HEK293 (cell line): Measurements from ENCODE around the gene PARD6B.
"Not testable (repeated sequence)": the region's sequence is repeated elsewhere in the genome, so short reads cannot be mapped to it uniquely, and the experiment has no call there.

ENCODE experiments used
- CTCF ChIP-seq: fragments of 450-650 bp; formaldehyde crosslinking; IDR thresholded peaks from 2 replicates; pipeline ENCODE4 v1.5.1; 2016; ENCODE audit warnings: missing biosample characterization, missing genetic modification characterization
- ZNF140 ChIP-seq: fragments of 450-650 bp; formaldehyde crosslinking; IDR thresholded peaks from 2 replicates; pipeline ENCODE4 v1.5.1; 2016; ENCODE audit warnings: missing biosample characterization, missing genetic modification characterization
- ZNF324 ChIP-seq: fragments of 450-650 bp; formaldehyde crosslinking; IDR thresholded peaks from 2 replicates; pipeline ENCODE4 v1.5.1; 2016; ENCODE audit warnings: missing biosample characterization, missing genetic modification characterization
- ZNF549 ChIP-seq: fragments of 450-650 bp; IDR thresholded peaks from 2 replicates; pipeline ENCODE4 v1.5.1; 2018; ENCODE audit warnings: missing biosample characterization, missing genetic modification characterization, mild to moderate bottlenecking, inconsistent platforms, moderate library complexity
- ZNF558 ChIP-seq: fragments of 450-650 bp; formaldehyde crosslinking; IDR thresholded peaks from 2 replicates; pipeline ENCODE4 v1.5.1; 2016; ENCODE audit warnings: missing biosample characterization, missing genetic modification characterization
- ZNF776 ChIP-seq: fragments of 450-650 bp; formaldehyde crosslinking; IDR thresholded peaks from 2 replicates; pipeline ENCODE4 v1.5.0; 2017; ENCODE audit warnings: missing biosample characterization, missing genetic modification characterization, borderline replicate concordance
- ZSCAN18 ChIP-seq: fragments of 450-650 bp; formaldehyde crosslinking; IDR thresholded peaks from 2 replicates; pipeline ENCODE4 v1.5.1; 2016; ENCODE audit warnings: missing biosample characterization, missing genetic modification characterization
- ZSCAN30 ChIP-seq: fragments of 450-650 bp; IDR thresholded peaks from 2 replicates; pipeline ENCODE4 v1.5.1; 2018; ENCODE audit warnings: missing biosample characterization, mild to moderate bottlenecking, missing genetic modification characterization, moderate library complexity

- TF ChIP-seq ZSCAN18; ZNF558 (tag by site-specific recombination); CTCF; ZNF324; ZNF140 (tag by site-specific recombination); ZSCAN30 (tag by site-specific recombination); ZNF776; ZNF549 (tag by site-specific recombination): not testable (repeated sequence)
Observed at GRCh38 chr20:50768991-50769390, 37.6 kb downstream of the PARD6B start.
